H1 (cell line): ENCODE data around the gene C5orf34. TPM values are rescaled to one million over a fixed set of nuclear protein-coding genes. Genes with fewer than 3 reads are reported as not detected.

Experiments
- CTCF ChIA-PET: fragments of 300-600 bp; sonication (Branson Sonifier 250); formaldehyde crosslinking; loops from one replicate; lab custom pipeline; 2021; ENCODE audit not compliant: partially characterized antibody; lab: Charles Lee
- POLR2A ChIA-PET: fragments of 300-600 bp; sonication (Branson Sonifier 250); formaldehyde crosslinking; loops from one replicate; lab custom pipeline; 2021; ENCODE audit warnings: inconsistent platforms; ENCODE audit not compliant: partially characterized antibody; lab: Charles Lee
- DNase-seq, 2 experiments: peaks; one replicate each; pipeline versions ENCODE4 v3.0.0 to v3.0.0-alpha.2; 2010 to 2022; ENCODE audit warnings: low spot score in 2 of 2, low read depth in 1 of 2, mixed read lengths in 1 of 2
- FAIRE-seq: peaks from 2 replicates; lab custom pipeline; 2011; peaks lifted over from hg19 to GRCh38; lab: Jason Lieb, UNC
- H2AFZ ChIP-seq: 2 replicates; pipeline ENCODE4 v1.8.1; 2012; ENCODE audit warnings: low read length, inconsistent platforms
- H2AK5ac ChIP-seq: 2 replicates; pipeline ENCODE4 v1.6.1; 2013; ENCODE audit warnings: low read depth, low read length
- H2BK120ac ChIP-seq: replicated peaks from 2 replicates; pipeline ENCODE3; 2013; ENCODE audit warnings: low read depth, low read length, inconsistent platforms
- H2BK12ac ChIP-seq: 2 replicates; pipeline ENCODE4 v1.6.1; 2013; ENCODE audit warnings: low read depth, low read length
- H2BK15ac ChIP-seq: 2 replicates; pipeline ENCODE4 v1.6.1; 2013; ENCODE audit warnings: low read length
- H2BK20ac ChIP-seq: 2 replicates; pipeline ENCODE4 v1.6.1; 2013; ENCODE audit warnings: low read length
- H2BK5ac ChIP-seq: 2 replicates; pipeline ENCODE4 v1.6.1; 2013; ENCODE audit warnings: low read depth, low read length
- H3K14ac ChIP-seq: 2 replicates; pipeline ENCODE4 v1.6.1; 2013; ENCODE audit warnings: inconsistent platforms; ENCODE audit not compliant: insufficient read length
- H3K18ac ChIP-seq: 2 replicates; pipeline ENCODE4 v1.6.1; 2013; ENCODE audit warnings: low read length; ENCODE audit errors: extremely low read depth
- H3K23ac ChIP-seq: 2 replicates; pipeline ENCODE4 v1.6.1; 2013; ENCODE audit warnings: inconsistent platforms; ENCODE audit not compliant: insufficient read length
- H3K23me2 ChIP-seq: 2 replicates; pipeline ENCODE4 v1.6.1; 2013; ENCODE audit warnings: low read depth, low read length
- H3K27ac ChIP-seq: 2 replicates; pipeline ENCODE4 v1.6.1; 2011; ENCODE audit warnings: low read depth, low read length, inconsistent platforms
- H3K27me3 ChIP-seq, 4 experiments: replicated peaks in 1 of 4; 1 replicate in 1 of 4; 2 replicates in 3 of 4; pipeline versions ENCODE4 v1.6.1 to v1.8.1; 2011 to 2013; ENCODE audit warnings: low read length in 3 of 4, mild to moderate bottlenecking in 3 of 4, inconsistent platforms in 2 of 4, mixed read lengths in 2 of 4, moderate library complexity in 1 of 4; ENCODE audit not compliant: control insufficient read depth in 3 of 4, insufficient read depth in 3 of 4; ENCODE audit errors: extremely low read depth in 1 of 4
- H3K36me3 ChIP-seq, 4 experiments: 2 replicates each; pipeline versions ENCODE4 v1.6.1 to v1.8.1; 2011 to 2013; ENCODE audit warnings: mild to moderate bottlenecking in 4 of 4, low read length in 3 of 4, moderate library complexity in 2 of 4, control low read depth in 1 of 4, inconsistent platforms in 1 of 4; ENCODE audit not compliant: insufficient read depth in 4 of 4, control insufficient read depth in 2 of 4
- H3K4ac ChIP-seq: replicated peaks from 2 replicates; pipeline ENCODE3; 2013; ENCODE audit warnings: low read length, low read depth, mixed read lengths, inconsistent platforms; ENCODE audit not compliant: insufficient read length
- H3K4me1 ChIP-seq, 4 experiments: replicated peaks in 1 of 4; 1 replicate in 1 of 4; 2 replicates in 3 of 4; pipeline versions ENCODE4 v1.6.1 to v1.8.1; 2011 to 2013; ENCODE audit warnings: low read length in 3 of 4, inconsistent platforms in 2 of 4, mixed read lengths in 1 of 4; ENCODE audit not compliant: insufficient read depth in 4 of 4, control insufficient read depth in 3 of 4
- H3K4me2 ChIP-seq, 2 experiments: 2 replicates each; pipeline versions ENCODE4 v1.6.1 to v1.8.1; 2011 to 2013; ENCODE audit warnings: low read depth in 2 of 2, low read length in 2 of 2, control low read depth in 1 of 2, inconsistent platforms in 1 of 2, mild to moderate bottlenecking in 1 of 2; ENCODE audit not compliant: insufficient read depth in 1 of 2
- H3K4me3 ChIP-seq, 4 experiments: fragments of 200-600, 300-600 bp in 1 of 4; sonication (generic), shearing (Covaris generic), sonication (Bioruptor Twin) in 1 of 4; 2 replicates each; pipeline versions ENCODE4 v1.5.1 to v1.8.1; 2011 to 2016; ENCODE audit warnings: low read length in 4 of 4, low read depth in 3 of 4, control low read depth in 2 of 4, inconsistent platforms in 2 of 4, mild to moderate bottlenecking in 2 of 4, mixed read lengths in 1 of 4, moderate library complexity in 1 of 4; ENCODE audit not compliant: insufficient read depth in 2 of 4; ENCODE audit errors: extremely low read depth in 1 of 4
- H3K56ac ChIP-seq: replicated peaks from 2 replicates; pipeline ENCODE3; 2013; ENCODE audit warnings: low read depth, mild to moderate bottlenecking, mixed read lengths, low read length, inconsistent platforms; ENCODE audit not compliant: insufficient read length
- H3K79me1 ChIP-seq: 2 replicates; pipeline ENCODE4 v1.6.1; 2013; ENCODE audit warnings: low read depth, low read length, control low read depth
- H3K79me2 ChIP-seq, 2 experiments: 2 replicates each; pipeline versions ENCODE4 v1.6.1 to v1.8.1; 2012 to 2013; ENCODE audit warnings: low read length in 2 of 2, mild to moderate bottlenecking in 2 of 2, inconsistent platforms in 1 of 2; ENCODE audit not compliant: insufficient read depth in 2 of 2, control insufficient read depth in 1 of 2
- H3K9ac ChIP-seq, 4 experiments: replicated peaks in 1 of 4; 1 replicate in 1 of 4; 2 replicates in 3 of 4; pipeline versions ENCODE4 v1.6.1 to v1.8.1; 2011 to 2013; ENCODE audit warnings: low read depth in 3 of 4, low read length in 3 of 4, control low read depth in 2 of 4, mild to moderate bottlenecking in 2 of 4, moderate library complexity in 2 of 4, inconsistent platforms in 1 of 4; ENCODE audit errors: extremely low read depth in 1 of 4
- H3K9me3 ChIP-seq, 2 experiments: 2 replicates each; pipeline versions ENCODE4 v1.6.1 to v1.8.1; 2012 to 2013; ENCODE audit warnings: mild to moderate bottlenecking in 2 of 2, moderate library complexity in 2 of 2, control low read depth in 1 of 2, inconsistent platforms in 1 of 2, low read depth in 1 of 2, low read length in 1 of 2, mixed read lengths in 1 of 2; ENCODE audit not compliant: insufficient read depth in 2 of 2
- H4K20me1 ChIP-seq, 2 experiments: replicated peaks in 1 of 2; 2 replicates each; pipeline versions ENCODE3 to v1.8.1; 2011 to 2013; ENCODE audit warnings: inconsistent platforms in 2 of 2, low read length in 2 of 2, mild to moderate bottlenecking in 1 of 2; ENCODE audit not compliant: insufficient read depth in 2 of 2, control insufficient read depth in 1 of 2
- H4K5ac ChIP-seq: 2 replicates; pipeline ENCODE4 v1.6.1; 2013; ENCODE audit warnings: low read length, low read depth, mixed read lengths, inconsistent platforms; ENCODE audit not compliant: insufficient read length
- H4K8ac ChIP-seq: 2 replicates; pipeline ENCODE4 v1.8.0; 2013; ENCODE audit warnings: mild to moderate bottlenecking, moderate library complexity, low read length, inconsistent platforms; ENCODE audit not compliant: insufficient read depth; ENCODE audit errors: extremely low read depth
- H4K91ac ChIP-seq: replicated peaks from 2 replicates; pipeline ENCODE3; 2013; ENCODE audit warnings: low read length, mixed read lengths, inconsistent platforms; ENCODE audit not compliant: insufficient read length
- CHD2 ChIP-seq: IDR thresholded peaks from 2 replicates; pipeline ENCODE4 v1.6.1; 2012; ENCODE audit warnings: low read length, improper control_type of control experiment
- EGR1 ChIP-seq: IDR thresholded peaks from 2 replicates; pipeline ENCODE4 v1.6.1; 2011; ENCODE audit warnings: low read depth, low read length, borderline replicate concordance
- EZH2 ChIP-seq: fragments of 200-600 bp; sonication (generic); IDR thresholded peaks from 2 replicates; pipeline ENCODE4 v1.7.1; 2012; ENCODE audit warnings: low read depth, mild to moderate bottlenecking, moderate library complexity, low read length, inconsistent platforms; ENCODE audit not compliant: severe bottlenecking
- POLR2AphosphoS5 ChIP-seq: IDR thresholded peaks from 2 replicates; pipeline ENCODE4 v1.6.1; 2011; ENCODE audit warnings: low read depth, low read length
- RAD21 ChIP-seq, 2 experiments: IDR thresholded peaks in 1 of 2; conservative IDR thresholded peaks in 1 of 2; 2 replicates each; pipeline ENCODE4 v1.6.1; 2011; ENCODE audit warnings: low read depth in 2 of 2, low read length in 2 of 2, improper control_type of control experiment in 1 of 2, inconsistent platforms in 1 of 2, mild to moderate bottlenecking in 1 of 2, moderate library complexity in 1 of 2
- USF2 ChIP-seq: IDR thresholded peaks from 2 replicates; pipeline ENCODE4 v1.6.1; 2011; ENCODE audit warnings: low read length, improper control_type of control experiment
- polyA plus RNA-seq, 7 experiments: library from polyadenylated mRNA; depleted of rRNA in 3 of 7; stranded (reverse) in 5 of 7; unstranded in 2 of 7; fragments of >200 nt in 5 of 7; fragments of 200-250 nt in 2 of 7; gene quantifications; 1 replicate in 5 of 7; 2 replicates in 1 of 7; 4 replicates in 1 of 7; pipeline versions ENCODE4 v1.2.1 to v1.2.3, GENCODE V29; 2011 to 2013; ENCODE audit warnings: missing spikeins in 2 of 7, mixed read lengths in 2 of 7
- total RNA-seq: library from RNA; stranded (reverse); fragmentation: NEBNext Ultra II Directional; extraction: Animal tissue kit (Norgen Biotek cat#: 25700); gene quantifications from 2 replicates; pipeline ENCODE4 v1.2.1, GENCODE V29; 2021

Gene C5orf34
- total and polyA plus RNA-seq, 2 of the 8 experiments (the other 6 are each of a cell fraction or from before 2014, with no cell fraction given) = 6.8 to 8.6 TPM

GRCh38 chr5:43467100-43467499 is 47.8 kb downstream of the C5orf34 start:
- no peak overlapping the region for H4K5ac ChIP-seq
- H3K23me2 ChIP-seq = no peaks in the 10 kb centered on the region
- no peaks in the 10 kb centered on the region; a peak in 1 of 8 replicates for H3K36me3 ChIP-seq
- no peaks in the 10 kb centered on the region for H3K27me3 ChIP-seq
- no peak overlapping the region for H2AFZ ChIP-seq
- no peaks in the 10 kb centered on the region for H4K20me1 ChIP-seq
- no peak overlapping the region for H3K4me3 ChIP-seq
- H3K79me1 ChIP-seq = no peaks in the 10 kb centered on the region
- no peak overlapping the region for H3K18ac ChIP-seq
- H3K9me3 ChIP-seq = 0 out of 4 replicates have a peak, but pooled peaks cover 0 to 5% of the 10 kb centered on the region in 2 experiments
- no peak overlapping the region for H3K9ac ChIP-seq
- H2BK20ac ChIP-seq = no peak overlapping the region
- no peak overlapping the region for H2BK15ac ChIP-seq
- CTCF ChIA-PET = interaction anchor here (0.6 to 1.3 kb wide), 2 partner anchors 17 to 358 kb away, joined by 3 read pairs; partner anchors contain the start of gene TMEM267
- no peaks in the 10 kb centered on the region for H3K4me1 ChIP-seq
- no peak overlapping the region for H4K91ac ChIP-seq
- H3K79me2 ChIP-seq = no peaks in the 10 kb centered on the region
- no peak for DNase-seq
- H3K4me2 ChIP-seq = no peak overlapping the region
- H2BK5ac ChIP-seq = no peak overlapping the region
- H3K23ac ChIP-seq = no peak overlapping the region
- no peak for FAIRE-seq
- POLR2A ChIA-PET = interaction anchor here (1.9 kb wide), 1 partner anchor 17 kb away, joined by 4 read pairs; the partner anchor contains the start of gene TMEM267
- H3K14ac ChIP-seq = no peak overlapping the region
- no peak overlapping the region for H4K8ac ChIP-seq
- no peak overlapping the region for H2AK5ac ChIP-seq
- TF ChIP-seq POLR2AphosphoS5 = no peak
- TF ChIP-seq EZH2 = no peak
- TF ChIP-seq USF2 = no peak
- no peak for TF ChIP-seq RAD21 (IDR thresholded peaks at IDR 0.05 in 1 of 2, conservative IDR thresholded peaks at IDR 0.05 in 1 of 2; ENCODE audit: low read depth in 2 of 2, low read length in 2 of 2)
- TF ChIP-seq EGR1 = no peak
- TF ChIP-seq CHD2 = no peak
- H3K27ac ChIP-seq = no peak overlapping the region
- no peak overlapping the region for H2BK120ac ChIP-seq
- H2BK12ac ChIP-seq = no peak overlapping the region
- no peak overlapping the region for H3K4ac ChIP-seq
- H3K56ac ChIP-seq = no peak overlapping the region
